Measurements from ENCODE around the gene MRPL17.
A peak's percentile ranks its signal among the peaks of the same experiment; 100 is the strongest.
"Not testable (repeated sequence)": the region's sequence is repeated elsewhere in the genome, so short reads cannot be mapped to it uniquely, and the experiment has no call there.

Gene MRPL17

DNA sequence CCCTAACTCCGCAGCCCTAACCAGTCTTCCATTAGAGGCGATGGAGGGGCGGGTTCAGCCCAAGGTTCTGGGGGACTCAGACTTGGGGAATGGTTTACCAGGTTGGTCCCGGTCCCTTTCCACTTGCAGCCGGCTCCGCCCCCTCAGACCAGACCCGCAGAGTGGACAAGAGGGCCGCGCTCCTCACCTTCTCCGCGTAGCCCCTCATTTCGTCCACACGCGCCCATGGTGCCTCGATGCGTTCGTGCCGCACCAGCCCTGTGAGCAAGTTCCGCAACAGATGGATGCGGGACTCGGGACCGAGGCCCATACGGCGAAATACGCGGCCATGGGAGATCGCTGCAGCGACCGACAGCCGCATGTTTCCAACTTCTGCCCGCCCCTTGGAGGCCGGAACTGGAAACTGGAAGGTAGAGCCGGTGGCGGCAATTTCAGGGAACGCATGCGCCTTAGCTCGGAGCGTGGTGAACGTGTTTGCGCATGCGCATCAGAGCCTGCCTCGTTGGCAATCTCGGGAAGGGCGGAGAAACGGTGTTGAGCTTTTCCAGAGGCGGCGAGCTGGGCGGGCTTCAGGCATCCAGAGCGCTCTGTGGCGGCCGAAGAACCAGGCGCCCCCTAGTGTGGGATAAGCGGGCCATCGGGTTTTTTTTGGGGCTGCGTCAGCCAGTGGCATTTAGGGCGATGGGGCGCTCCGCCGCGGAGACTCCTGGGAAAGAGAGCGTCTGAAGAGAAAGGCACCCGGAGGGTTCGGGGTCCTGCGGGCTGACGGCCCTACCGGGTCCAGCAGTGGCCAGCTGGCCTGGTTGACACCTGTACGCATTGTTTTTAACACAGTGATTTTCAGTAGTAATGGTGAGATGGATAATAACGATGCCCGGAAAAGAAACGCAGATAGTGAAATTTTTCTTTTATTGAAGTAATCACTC, at the start of gene MRPL17:
MRPL17 (minus strand) TSS at position 405 of the 926 bp plus-strand sequence; CDS start at position 361, 44 bp downstream.
- peak; percentile 99 for DNase-seq (ENCODE audit: low read depth)

DNA sequence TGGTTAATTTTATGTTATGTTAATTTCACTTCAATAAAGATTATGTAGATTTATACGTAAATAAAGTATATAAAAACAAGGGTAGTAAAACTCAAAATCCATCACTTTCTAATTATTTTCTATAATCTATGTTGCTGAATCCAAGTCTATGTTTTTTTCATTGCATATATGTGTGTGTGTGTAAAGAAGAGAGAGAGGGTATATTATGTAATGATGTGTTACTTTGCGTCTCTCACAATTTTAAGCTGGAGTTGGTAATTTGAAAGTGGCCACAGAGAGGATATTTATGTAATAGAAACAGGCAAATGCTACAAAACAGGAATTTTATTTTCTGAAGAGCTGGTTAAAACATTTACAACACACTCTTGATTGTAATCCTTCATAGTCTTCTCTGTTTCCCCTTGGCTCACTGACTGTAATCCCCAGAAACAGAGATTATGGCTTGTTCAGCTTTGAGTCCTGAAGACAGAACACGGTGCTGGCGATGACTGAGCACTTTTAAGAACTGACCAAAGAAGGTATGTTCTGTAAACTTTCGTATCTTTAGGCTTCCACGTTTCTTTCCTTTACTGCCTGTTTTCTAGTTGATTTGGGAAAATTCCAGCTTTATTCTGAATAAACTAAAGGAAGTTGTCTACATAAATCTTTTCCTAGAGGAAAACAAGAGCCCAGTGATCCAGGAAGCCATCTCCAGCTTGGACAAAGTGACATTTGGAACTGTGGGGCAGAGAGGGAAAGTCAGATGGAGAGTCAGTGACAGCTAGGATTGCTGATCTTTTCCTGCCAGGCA, 45.0 kb upstream of the MRPL17 start:
- DNase-seq (ENCODE audit: low read depth): no peak

DNA sequence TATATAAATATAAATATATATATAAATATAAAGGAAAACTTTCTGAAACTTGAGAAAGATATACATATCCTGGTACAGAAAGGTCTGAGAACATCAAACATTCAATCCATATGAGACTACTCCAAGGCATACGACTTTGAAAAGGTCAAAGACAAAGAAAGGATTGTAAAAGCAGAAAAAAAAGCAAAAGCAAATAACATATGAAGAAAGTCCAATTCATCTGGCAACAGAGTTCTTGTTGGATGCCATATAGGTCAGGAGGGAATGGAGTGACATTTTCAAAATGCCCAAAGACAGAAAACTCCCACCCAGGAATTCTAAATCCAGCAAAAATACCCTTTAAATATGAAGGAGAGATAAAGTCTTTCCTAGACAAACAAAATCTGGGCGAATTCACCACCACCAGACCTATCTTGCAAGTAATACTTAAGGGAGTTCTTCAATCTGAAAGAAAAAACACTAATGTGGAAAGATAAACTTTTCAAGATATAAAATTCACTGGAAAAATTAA, 42.3 kb upstream of the MRPL17 start:
- DNase-seq (ENCODE audit: low read depth): no peak

DNA sequence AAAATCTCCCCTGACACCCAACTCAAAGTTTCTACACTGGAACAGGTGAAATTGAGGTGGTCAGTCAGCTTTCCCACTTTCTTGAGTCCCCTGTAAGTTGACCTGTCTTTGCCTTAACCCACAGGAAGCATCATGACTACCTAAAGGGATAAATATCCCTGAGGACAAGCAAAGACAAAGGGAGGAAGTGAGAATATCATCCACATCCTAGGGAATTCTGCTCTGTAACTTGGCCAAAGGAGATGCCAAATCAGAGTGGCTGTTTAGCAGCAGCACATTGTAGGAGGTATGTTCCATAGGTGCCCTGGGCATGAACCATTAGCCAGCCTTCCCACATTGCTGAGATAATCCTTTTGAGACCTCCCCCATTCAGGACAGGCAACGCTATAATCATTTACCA, 40.9 kb upstream of the MRPL17 start:
- DNase-seq (ENCODE audit: low read depth): no peak

DNA sequence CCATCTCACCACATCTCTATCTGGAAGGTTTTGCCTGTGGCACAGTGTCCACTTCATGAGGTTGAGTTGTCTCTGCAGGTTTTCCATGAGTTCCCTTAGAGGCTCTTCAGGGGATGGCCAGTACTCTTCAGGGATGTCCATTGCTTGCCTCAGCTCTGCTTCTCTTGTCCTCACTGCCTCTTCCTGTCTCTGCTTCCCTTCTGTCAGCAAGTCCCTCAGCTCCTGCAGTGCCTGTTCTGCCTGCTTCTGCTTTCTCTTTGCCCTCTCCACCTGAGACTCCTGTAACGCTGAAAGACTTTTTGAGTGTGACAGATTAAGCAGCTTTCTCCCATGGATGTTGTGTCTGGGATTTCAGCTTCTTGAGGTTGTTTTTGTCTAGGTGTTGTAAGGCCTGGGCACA, 38.2 kb upstream of the MRPL17 start:
- DNase-seq (ENCODE audit: low read depth): no peak

DNA sequence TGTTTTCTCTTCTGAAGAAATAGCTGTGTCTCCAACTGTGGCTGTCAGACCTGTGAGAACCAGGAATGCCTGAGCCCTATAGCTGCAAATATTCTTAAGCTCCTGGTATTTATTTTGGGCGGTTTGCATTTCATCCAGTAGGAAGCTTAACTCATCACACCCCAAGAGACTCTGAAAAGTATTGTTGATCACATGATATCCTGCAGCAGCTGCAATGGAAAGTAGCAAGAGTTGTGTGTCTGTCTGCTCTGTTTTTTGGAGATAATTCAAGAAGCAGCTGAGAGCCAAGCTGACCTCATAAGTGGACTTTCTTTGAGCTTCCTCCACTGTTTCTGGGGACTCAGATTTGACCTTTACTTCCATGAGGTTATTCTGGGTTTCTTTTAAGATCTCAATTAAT, 36.4 kb upstream of the MRPL17 start:
- no peak for DNase-seq (ENCODE audit: low read depth)

DNA sequence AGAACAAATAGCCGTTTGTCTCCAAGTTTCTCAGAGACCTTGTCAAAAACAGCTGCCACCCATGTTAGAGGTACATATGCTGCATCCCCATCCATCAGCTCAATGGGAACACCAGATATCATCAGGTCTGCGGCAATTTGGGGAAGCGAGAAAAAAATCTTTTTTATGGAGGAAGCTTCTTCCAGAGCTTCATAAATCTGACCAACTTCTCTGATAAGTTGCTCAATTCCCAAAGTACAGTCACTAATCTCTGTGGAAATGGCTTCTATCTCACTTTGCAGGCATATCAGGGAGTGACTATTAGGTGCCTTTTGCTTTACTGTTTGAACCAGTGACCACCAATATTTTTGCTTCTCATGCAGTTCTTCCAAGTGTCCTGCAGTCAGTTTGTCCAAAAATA, 34.3 kb upstream of the MRPL17 start:
- DNase-seq (ENCODE audit: low read depth): no peak

DNA sequence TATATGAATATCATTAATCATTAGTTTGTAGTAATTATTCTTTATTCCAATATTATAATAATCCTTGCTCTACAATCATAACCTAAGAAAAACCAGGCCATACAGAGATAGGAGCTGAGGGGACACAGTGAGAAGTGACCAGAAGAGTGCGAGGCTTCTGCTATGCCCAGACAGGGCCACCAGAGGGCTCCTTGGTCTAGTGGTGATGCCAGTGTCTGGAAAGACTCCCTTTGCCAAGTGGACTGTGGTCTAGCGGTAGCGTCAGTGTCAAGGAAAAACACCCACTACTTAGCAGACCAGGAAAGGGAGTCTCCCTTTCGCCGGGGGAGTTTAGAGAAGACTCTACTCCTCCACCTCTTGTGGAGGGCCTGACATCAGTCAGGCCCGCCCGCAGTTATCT, 28.4 kb upstream of the MRPL17 start:
- not testable (repeated sequence) for DNase-seq (ENCODE audit: low read depth)

DNA sequence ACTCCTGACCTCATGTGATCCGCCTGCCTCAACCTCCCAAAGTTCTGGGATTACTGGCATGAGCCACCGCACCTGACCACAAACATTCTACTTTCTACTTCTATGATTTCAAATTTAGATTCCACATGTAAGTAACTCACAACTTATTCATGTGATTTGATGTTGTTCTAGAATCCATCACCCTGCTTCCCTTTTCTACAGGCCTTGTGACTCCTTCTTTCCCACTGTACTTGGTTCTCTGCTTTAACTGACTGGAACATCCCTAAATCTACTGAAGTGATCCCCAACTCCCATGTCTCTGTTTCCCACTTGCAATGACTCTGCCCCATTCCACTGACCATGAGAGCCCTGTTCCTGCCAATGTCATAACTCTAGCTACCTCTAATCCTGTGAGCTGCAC, 25.7 kb upstream of the MRPL17 start:
- no peak for DNase-seq (ENCODE audit: low read depth)

DNA sequence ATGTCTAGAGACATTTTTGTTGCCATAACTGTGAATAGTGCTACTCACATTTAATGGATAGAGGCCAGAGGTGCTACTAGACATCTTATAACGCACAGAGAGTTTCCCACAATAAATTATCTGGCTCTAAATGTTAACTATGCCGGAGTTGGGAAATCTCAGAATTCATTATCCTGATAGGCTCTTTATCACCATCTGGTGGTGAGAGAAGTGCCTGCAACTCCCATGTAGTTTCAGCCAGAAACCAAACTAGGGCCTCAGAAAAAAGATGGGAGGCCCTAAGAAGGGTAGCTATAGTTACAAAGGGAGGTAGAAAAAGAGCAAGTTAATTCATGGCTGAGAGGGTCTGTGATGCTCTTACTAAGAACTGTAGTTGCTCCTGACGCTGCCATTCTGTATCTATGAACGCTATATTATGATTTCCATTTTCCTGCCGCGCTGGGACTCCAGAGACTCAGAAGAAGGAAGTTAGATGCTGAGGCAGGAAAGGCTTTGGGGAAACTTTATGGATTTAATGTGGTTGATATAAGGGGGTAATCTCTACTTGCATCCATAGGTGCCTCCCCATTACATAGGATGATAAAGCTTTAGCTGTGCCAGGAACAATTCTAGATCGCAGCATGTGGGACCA, 22.9 kb upstream of the MRPL17 start:
- no peak for DNase-seq (ENCODE audit: low read depth)

DNA sequence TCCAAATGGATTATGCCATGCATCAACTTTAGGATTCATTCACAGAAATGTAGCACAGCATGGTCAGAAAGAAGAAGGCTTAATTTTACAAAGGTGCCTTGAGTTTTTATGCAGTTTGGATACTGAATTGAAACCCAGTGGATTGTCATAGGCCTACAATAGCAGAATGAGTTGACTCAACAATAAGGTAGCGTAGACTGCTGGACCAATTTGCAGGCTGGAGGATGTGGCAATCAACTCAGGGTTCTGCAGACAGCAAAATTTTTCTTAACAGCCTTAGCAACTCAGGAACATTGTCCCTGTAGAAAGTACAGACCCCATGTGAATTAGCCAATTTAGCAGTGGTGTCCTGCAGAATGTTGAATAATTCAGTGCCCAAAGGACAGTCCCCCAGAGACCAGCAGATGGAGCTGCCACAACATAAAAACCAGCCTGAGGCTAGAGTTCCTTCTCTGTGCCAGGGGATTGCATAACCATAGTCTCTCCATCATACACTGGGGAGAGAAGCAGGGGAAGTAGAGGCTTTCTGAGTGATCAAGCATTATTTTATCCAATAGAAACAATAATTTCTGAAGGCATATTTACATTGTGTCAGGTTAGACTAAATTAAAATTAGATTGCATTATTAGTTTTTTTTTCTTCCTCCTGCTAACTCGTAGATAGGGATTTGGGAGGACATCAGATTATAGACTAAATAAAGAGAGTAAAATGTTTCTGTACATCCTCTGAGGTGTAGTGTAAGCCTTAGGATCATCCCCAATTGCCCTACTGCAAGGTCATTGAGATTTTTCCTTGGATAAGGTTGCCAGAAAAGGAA, 20.3 kb upstream of the MRPL17 start:
- no peak for DNase-seq (ENCODE audit: low read depth)

DNA sequence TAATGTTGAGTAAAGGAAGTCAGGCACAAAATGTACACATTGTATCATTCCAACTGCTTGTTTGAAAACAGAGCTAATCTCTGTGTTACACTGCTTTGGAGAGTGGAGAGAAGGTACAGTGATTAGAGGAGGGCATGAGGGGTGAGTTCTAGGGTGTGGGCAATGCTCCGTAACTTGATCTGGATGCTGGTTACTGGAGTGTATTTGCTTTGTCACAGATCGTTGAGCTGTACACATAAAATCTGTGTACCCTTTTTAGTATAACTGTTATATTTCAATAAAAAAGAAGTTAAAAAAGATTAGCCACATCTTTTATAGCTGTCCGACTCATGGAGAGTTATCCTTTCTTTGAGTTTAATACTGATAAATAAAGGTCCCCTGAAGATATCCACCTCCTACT, 18.8 kb upstream of the MRPL17 start:
- not testable (repeated sequence) for DNase-seq (ENCODE audit: low read depth)

DNA sequence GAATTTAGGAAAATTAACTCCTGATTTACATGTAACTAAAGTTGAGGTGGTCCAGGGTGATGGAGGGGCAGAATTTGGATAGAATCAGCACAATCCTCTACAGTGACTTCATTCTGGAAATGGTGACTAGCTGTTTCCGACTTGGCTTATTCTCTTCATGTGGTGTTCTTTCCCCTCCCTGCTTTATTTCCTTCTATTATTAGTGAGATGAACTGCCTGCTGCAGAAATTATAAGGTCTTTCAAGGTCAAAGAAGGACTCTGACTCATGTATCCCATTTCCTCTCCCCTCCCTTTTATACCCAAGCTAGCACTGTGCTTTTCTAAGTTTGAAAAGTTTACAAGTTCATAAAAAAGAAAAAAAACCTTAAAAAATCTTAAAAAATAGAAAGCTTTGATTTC, 12.2 kb upstream of the MRPL17 start:
- no peak for DNase-seq (ENCODE audit: low read depth)

DNA sequence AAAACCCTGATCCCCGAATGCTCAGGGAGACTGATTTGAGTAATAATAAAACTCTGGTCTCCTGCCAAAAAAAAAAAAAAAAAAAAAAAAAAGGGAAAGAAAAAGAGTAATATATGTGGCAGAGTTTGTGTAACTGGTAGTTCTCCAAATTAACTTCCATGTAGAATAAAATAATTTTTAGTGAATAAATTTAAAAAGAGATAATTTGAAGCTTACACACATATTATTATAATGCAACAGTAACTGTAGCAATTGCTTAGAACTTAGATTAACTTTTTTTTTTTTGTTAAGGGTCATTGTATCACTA, 11.0 kb upstream of the MRPL17 start:
- no peak for DNase-seq (ENCODE audit: low read depth)

DNA sequence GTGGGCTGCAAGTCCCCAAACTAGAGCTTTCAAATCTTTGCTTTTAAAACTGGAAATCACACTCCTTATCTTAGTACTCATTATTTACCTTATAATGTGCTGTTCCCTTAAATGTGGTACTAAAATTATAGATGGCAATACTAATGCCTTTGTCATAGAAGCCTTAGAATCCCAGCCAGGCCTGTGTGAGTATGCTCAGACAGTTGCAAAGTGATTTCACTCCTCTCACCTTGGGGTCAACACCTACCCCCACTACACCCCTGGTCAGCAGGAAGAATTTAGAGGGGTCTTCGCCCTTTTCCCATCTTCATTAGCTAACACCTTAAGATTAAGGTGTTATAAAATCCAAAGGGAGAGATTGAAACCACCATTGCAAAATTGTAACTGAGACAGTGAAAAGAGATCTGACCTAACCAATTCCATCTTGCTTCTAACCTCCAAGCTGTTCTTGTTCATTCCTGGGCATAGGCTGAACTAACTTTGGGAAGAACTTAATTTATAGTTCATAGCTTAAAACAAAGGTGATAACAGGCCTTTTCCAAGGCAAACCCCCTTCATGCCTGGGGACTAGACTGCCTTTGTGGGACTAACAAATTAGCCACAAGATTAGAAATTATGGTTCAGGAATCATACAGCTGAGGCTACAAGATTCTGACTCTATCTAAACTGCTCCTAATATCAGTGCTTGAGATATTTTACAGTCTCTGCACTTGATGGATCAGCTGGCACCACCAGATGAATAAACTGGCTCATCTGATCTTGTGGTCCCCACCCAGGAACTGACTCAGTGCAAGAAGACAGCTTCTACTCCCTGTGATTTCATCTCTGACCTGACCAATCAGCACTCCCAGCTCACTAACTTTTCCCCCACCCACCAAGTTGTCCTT, 10.4 kb upstream of the MRPL17 start:
- DNase-seq (ENCODE audit: low read depth): peak; percentile 82

DNA sequence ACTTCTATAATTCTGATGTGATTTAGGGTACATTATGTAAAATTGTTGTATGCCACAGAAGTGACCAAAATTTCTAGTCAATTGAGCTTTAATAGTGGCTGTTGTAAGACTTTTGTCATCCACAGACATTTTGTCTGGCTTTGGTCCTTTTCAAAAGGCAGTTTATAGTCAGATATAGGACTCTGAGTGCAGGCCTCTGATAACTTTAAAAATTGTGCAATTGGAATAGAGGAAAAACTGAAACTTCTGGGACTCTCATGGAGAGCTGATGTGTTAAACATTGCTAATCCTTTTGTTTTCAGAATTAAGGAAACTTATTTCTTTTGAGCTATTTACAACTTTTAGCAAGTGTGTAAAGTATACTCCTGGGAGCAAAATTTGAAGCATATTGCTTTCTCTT, 9.0 kb upstream of the MRPL17 start:
- no peak for DNase-seq (ENCODE audit: low read depth)

DNA sequence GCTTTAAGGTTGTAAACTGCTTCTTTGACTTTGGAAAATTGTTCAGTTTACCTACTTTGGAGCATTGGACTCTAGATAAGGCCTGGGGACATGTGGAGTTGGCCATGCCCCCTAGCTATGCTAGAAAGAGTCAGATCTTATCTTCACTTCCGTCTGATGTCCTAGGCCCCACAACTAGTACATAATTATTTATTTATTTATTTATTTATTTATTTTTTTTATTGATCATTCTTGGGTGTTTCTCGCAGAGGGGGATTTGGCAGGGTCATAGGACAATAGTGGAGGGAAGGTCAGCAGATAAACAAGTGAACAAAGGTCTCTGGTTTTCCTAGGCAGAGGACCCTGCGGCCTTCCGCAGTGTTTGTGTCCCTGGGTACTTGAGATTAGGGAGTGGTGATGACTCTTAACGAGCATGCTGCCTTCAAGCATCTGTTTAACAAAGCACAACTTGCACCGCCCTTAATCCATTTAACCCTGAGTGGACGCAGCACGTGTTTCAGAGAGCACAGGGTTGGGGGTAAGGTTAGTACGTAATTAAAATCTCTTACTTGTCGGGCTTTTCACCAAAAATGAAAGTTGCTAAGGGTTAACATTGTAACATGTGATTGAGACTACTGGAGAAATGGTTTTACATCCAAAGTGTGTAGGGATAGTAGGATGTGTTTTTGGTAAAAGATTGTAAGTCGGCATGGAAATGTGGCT, 7.4 kb upstream of the MRPL17 start:
- not testable (repeated sequence) for DNase-seq (ENCODE audit: low read depth)

DNA sequence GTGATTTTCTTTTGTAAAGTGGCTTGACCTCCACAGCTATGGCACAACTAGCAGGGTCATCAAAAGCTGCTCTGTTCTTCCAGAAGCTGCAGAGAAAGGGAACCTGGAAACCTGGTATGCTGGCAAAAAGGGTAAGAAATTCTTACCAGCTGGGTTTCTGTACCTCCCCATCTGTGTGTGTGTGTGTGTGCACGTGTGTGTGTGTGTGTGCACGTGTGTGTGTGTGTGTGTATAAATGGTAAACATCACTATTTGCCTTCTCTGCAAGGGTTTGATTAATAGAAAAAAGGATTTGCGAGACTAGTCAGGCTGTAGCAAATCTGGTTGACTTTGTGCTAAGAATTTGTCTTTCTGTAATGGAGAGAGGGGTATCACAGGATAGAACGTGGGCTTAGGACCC, 4.7 kb upstream of the MRPL17 start:
- DNase-seq (ENCODE audit: low read depth): no peak

DNA sequence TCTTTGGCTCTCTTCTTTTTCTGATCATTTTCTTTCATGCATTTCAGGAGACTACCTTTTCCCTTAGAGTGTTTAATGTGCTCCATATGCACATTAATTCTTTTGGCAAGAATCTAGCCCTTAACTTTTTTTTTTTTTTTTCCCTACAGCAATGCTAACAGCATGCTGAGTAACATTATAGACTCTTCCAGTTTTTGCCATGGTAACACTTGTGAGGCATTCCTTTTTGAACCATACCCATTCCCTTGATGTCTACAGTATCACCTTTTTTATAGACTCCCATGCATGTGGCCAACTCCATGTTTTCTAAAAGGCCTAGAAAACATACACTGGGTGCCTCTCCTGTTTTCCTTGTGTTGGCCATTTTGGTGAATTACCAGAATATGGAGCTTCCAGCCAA, 2.9 kb upstream of the MRPL17 start:
- DNase-seq (ENCODE audit: low read depth): no peak

DNA sequence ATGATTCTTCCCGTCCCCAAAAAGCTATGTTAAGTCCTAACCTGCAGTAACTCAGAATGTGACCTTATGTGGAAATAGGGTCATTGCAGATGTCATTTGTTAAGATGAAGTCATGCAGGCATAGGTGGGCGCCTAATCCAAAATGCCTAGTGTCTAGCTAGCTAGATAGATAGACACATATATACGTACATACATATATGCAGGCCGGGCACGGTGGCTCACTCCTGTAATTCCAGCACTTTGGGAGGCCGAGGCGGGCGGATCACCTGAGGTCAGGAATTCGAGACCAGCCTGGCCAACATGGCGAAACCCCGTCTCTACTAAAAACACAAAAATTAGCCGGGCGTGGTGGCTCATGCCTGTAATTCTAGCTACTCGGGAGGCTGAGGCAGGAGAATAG, 928 bp upstream of the MRPL17 start:
- DNase-seq (ENCODE audit: low read depth): not testable (repeated sequence)
